HG03108 (cell line): Measurements from ENCODE around the gene ANXA6.
A peak's percentile ranks its signal among the peaks of the same experiment; 100 is the strongest.

Experiments used
- ATAC-seq: cut with Tn5 transposase; IDR thresholded peaks from one replicate; pipeline ENCODE4 v1.9.1; 2021; ENCODE audit warnings: moderate library complexity; ENCODE audit not compliant: unreplicated experiment

The ANXA6 gene

DNA sequence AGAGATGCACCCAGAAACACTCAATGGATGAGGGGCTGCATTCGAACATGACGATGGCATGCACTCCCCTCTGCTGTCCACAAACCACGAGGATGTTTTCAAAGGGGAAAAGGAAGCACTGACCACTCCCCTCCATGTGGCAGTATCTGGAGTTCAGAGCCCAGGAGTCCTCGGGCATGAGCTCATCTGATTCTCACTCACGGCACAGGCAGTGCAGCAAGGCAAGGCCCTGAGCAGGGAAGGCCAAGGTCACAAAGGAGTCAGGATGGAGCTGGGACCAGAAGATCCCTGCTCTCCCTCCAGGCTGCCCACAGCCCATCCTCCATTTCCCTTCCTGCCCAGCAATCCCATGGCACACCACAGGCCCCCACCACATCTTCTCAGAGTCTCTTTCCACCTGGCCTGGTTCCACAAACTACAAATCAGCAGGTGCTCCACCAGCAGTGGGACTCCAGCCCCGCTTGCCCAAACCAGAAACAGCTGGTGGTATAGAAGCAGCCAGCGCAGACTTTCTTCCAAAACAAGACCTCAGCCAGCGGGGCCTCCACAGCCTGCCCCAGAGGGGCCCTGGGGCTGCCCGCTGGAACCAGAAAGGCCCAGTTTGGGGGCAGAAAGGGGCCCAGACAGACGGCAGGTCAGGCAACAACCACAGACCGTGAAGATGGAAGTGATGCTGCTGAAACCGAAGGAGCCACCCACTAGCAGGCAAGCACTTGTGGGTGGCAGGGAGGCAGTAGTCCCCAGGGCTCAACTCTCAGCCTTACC, 89.0 kb downstream of the ANXA6 start:
- peak; percentile 49 for ATAC-seq

DNA sequence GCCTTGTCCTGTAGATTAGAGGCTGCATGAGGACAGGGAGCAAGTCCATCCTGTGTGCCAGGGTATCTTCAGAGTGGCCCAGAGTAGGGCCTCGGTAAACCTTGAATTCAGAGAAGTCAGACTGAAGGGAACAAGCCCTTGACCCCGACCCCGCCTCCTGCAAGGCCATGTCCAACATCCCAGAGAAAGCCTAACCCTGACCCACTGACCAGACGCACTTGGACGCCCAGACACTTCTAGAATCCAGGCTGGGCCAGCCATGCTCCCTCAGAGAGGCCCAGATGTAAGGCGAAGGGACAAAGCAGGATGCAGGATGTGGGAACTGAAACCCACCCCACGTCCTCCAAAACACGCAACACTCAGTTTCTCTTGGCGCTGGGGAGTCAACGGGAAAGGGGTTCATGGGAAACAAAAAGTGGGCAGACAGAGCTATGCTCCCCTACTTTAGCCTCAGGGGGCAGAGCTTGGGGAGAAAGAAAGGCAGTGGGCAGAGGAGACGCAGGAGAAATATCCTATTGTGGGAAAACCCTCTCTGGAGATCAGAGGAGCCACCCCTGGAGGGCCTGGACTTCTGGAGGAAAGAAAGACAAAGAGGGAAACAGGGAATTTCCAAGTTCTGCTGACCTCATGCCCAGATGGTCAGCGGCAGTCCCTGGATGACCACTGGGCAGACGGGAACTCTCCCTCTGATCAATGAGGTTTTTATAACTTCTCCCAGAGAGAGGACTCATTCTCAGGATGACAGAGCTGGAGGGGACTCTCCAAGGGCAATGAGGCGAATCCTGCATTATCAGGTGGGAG, 89.7 kb downstream of the ANXA6 start:
- ATAC-seq = no peak

GRCh38 chr5:151066920-151067319, 90.7 kb downstream of the ANXA6 start:
- no peak for ATAC-seq

- no peak for ATAC-seq
Measured at GRCh38 chr5:151065609-151066008, 92.0 kb downstream of the ANXA6 start.

DNA sequence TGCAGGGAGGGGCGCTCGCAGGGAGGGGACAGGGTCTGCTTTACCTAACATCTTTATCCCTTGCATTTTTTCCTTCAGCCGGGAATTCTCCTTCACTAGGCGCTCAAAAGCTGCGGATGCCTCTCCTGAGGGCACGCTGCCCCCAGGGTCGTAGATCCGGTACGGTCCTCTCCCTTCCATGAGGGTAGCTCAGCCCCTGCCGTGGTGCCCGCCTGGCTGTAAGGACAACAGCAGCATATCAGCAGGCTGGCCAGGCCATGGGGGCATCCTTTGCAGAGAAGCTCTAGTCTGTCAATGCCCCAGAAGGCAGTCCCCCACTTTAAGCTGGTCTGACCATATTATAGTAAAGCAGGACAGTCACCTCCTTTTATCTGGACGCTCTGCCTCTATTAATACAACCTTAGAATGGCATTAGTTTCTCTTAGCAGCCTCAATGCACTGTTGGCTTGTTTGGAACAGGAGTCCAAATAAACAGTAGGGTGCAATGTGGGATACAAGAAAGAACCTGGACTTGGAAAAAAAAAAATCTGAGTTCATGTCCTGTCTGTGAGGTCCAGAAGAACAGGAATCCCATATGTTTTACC, 92.6 kb downstream of the ANXA6 start:
- ATAC-seq = no peak

DNA sequence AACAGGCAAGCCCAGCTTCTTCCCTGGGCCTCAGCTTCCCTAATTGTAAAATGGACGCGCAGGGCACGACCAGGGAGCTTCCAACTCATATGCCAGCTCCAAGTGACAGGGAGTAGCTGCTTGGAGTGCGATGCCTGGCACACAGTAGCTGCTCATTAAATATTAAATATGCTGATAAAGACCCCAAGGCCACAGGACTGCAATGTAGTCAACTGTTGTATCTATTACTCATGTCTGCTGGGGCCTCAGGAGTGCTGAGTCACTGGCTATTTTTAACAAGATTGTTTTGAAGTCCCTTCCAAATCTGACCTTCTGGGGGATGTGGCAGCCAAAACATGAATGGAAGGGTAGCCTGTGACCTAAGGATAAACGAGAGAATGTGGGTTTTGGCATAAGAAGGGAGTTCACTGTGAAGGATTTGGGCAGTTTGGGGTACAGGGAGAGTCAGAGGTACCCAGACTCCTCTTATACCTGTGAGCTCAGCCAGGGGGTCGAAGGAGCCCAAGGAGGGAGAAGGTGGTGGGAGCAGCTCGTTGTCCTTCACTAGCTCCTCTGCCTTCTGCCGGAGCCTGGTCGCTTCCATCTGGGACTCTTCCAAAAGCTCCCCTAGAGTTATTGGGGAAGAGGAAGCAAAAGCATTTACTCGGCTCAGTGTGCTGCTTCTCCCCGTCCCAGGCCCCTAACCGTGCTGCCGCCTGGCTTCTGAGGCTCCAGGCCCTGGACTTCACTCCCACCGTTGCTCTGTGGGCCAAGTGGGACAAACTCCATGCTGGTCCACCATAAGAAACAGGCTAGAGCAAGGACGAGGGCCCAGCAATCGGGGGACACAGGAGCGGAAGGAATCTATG, 94.2 kb downstream of the ANXA6 start:
- no peak for ATAC-seq

DNA sequence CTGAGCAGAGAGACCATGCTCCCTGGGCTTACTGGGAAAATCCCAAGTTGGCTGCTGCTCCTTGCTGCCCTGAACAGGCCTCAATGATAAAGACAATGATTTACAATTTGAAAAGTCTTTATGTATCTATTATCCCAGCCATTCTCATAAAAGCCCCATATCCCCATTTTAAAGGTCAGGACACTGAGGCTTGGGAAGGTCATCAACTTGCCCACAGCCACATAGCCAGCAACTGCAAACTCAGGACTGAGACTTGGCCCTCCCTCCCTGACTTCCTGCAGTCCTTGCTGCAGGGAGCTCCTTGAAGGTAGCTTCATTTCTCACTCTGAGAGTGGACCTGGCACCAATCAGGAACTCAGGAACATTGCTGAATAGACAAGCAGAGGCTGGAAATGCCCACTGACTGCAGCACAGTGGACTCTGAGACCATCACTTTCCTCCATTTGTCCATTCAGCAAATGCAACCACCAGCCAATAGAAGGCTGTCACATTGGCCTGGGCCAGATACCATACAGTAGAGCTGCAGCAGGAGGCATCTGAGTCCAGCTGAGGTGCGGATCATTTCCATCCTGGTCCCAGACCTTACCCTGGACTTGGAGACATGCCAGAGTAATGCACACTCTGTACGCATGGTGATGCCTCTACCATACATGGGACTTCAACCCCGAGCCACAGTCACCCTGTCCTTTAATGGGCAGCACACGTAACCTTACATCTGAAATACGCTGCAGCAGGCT, 95.0 kb downstream of the ANXA6 start:
- ATAC-seq = no peak

GRCh38 chr5:151060742-151061141, 96.8 kb downstream of the ANXA6 start:
- no peak for ATAC-seq

DNA sequence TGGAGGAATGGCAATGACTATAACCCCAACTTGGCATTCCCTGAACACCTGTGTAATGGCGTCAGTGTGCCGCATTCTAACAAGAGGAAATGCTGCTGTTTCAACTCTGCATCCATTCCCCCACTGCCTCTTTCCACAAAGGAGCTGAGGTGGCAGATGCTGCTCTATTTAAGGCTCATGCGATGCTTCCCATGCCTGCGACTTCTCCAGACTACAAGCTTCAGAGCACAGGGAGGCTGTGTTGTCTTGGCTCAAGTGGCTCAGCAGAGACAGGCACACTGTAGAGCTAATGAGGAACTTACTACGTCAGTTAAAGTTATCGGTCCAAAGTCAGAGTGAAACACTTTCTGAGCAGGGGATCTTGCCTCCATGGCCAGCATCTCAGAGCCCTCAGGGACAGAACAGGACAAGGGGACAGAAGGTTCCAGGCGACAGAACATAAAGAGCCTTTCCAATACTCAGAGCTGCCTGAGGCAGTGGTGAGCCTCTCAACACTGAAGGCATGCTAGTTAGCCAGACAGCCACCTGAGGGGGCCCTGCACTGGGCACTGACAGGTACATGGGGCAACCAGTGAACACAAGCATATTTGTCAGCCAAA, 98.6 kb downstream of the ANXA6 start:
- ATAC-seq = no peak

- no peak for ATAC-seq
Measured at GRCh38 chr5:151058301-151058700, 99.3 kb downstream of the ANXA6 start.

- no peak for ATAC-seq
Measured at GRCh38 chr5:151056379-151057325, 100.9 kb downstream of the ANXA6 start.

DNA sequence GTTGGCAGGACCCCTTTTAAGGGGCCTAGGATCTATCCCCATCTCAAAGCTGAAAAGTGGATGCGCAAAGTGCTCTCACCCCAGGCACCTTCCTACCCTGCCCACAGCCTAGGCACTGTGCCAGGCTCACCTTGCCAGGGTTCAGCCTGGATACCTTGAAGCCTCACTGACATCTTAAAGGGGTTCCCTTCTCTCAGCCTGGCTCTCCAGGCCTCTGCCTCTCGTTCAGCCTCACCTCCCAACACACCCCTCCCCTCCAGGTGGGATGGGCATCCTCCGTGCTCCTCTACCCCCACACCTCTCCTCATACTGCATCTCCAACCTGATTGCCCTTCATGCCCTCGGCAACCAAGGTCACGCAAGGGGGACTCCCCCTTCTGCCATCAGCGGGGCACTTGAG, 102.2 kb downstream of the ANXA6 start:
- ATAC-seq = no peak

GRCh38 chr5:151054709-151055108, 102.9 kb downstream of the ANXA6 start:
- no peak for ATAC-seq

- ATAC-seq = no peak
Measured at GRCh38 chr5:151053796-151054462, 103.7 kb downstream of the ANXA6 start.

DNA sequence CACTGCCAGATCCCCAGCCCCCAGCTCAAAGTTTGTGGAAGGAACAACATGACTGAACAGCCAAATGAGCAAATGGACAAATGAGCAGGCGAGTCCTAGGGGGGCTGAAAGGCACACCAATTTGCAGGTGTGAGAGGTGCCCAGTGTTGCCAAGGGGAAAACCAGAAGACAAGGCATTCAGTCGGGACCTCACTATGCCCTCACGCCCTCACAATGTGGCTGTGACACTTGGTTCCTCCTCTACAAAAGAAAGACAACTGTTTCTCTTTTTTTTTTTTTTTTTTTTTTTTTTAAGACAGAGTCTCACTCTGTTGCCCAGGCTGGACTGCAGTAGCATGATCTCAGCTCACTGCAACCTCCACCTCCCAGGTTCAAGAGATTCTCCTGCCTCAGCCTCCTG, 104.7 kb downstream of the ANXA6 start:
- no peak for ATAC-seq

DNA sequence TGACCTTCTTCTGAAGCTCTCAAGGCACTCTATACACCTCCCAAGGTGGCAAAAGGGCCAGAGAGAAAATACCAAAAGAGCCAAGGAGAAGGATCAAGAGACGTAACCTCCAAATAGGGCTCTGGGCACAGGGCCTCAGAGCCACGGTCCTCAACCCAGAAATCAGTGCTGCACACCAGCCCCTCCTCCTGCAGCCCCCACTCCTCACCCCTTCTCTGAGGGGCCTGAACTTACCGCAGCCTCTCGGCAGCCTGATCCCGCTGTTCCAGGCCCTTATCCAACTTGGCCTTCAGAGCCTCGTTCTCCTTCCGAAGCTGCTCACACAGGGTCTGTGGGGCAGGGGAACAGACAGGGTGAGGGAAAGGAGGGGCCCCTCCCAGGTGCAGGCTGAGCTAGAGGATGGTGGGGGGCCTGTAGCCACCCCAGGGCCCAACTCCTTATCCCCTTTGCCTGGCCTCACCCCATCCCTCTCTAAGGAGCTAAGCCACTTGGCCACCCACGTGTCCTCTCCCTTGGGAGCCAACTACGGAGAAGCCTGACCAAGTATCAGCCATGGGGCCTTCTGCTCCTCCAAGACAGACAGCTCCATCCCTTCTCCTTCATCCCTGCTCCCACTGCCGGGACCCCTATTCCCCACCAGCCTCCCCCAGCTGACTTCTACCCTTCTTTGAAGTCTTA, 105.5 kb downstream of the ANXA6 start:
- ATAC-seq = no peak

DNA sequence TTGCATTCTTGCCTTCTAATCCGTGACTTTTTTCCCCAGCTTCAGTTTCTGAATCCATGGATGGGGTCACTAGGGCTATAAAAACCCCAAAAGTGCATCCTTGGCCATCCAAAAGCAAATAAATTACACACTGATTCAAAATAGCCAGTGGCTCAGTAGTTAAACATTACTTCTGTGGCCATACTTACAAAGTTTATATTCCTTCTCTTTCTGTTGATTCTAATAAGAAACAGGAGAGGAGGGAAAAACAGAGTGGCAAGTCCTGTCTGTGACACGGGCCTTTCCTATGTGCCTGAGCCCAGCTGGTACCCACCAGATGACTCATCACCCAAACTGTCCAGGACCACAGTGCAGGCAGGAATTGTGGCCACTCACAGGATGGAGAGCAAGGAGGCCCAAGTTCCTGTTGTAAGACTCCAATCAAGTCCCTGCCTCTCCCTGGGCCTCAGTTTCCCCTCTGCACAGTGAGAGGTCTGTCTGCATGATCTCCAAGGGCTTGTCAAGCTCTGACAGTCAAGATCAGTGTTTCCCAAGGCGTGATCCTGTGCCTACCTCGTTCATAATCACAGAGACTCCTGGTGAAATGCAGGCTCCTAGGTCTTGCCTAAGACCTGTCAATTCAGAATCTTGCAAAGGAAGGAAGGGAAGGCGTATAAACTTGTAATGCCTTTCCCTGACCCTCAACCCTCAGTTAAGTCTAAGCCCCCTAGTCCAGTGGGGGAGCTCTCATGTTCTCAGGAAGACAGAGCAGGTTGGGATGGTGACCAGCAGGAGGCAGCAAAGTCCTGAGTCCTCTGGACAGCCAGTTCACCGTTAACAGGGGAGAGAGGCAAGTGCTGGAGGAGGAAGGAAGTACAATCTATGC, 106.3 kb downstream of the ANXA6 start:
- peak; percentile 66 for ATAC-seq
